IMR-90 (cell line): ENCODE measurements around the gene KCNG3. TPM values are rescaled to one million over a fixed set of nuclear protein-coding genes. Genes with fewer than 3 reads are reported as not detected.

ENCODE experiments used
- ATAC-seq: fragments of 200-7000 bp; cut with Tn5 transposase; 2 replicates; pipeline ENCODE4 v1.9.1; 2020; ENCODE audit warnings: low read depth, mild to moderate bottlenecking, moderate library complexity
- BruUV-seq: library from RNA; stranded (reverse); fragments of 400-500 nt; replicated peaks from 2 replicates; lab custom pipeline; 2021; lab: Mats Ljungman, UMichigan
- CTCF ChIA-PET: fragments of 300-600 bp; formaldehyde crosslinking; extraction: SDS; loops from one replicate; lab custom pipeline; 2021; ENCODE audit warnings: antibody characterized with exemption; lab: Yijun Ruan, JAX
- POLR2A ChIA-PET: fragments of 300-600 bp; sonication (Branson Sonifier 250); formaldehyde crosslinking; loops from one replicate; lab custom pipeline; 2022; ENCODE audit warnings: antibody characterized with exemption; ENCODE audit not compliant: unreplicated experiment; lab: Charles Lee
- DNase-seq: peaks from one replicate; pipeline ENCODE4 v3.0.0; 2013
- H2AFZ ChIP-seq: replicated peaks from 2 replicates; pipeline ENCODE3; 2013; ENCODE audit warnings: low read length, mild to moderate bottlenecking; ENCODE audit not compliant: poor library complexity
- H2AK5ac ChIP-seq: 2 replicates; pipeline ENCODE4 v1.6.1; 2013; ENCODE audit warnings: low read depth, low read length, inconsistent platforms
- H2AK9ac ChIP-seq: replicated peaks from 2 replicates; pipeline ENCODE3; 2013; ENCODE audit warnings: mild to moderate bottlenecking, low read depth, low read length, moderate library complexity; ENCODE audit not compliant: poor library complexity
- H2BK120ac ChIP-seq: 2 replicates; pipeline ENCODE4 v1.6.1; 2013; ENCODE audit warnings: low read depth, low read length, inconsistent platforms
- H2BK15ac ChIP-seq: 3 replicates; pipeline ENCODE4 v1.6.1; 2013; ENCODE audit warnings: low read depth, low read length, inconsistent platforms
- H2BK20ac ChIP-seq: 2 replicates; pipeline ENCODE4 v1.6.1; 2013; ENCODE audit warnings: low read depth, mild to moderate bottlenecking, inconsistent platforms, low read length, moderate library complexity
- H2BK5ac ChIP-seq: 2 replicates; pipeline ENCODE4 v1.6.1; 2013; ENCODE audit warnings: mild to moderate bottlenecking, low read depth, low read length, inconsistent platforms; ENCODE audit not compliant: poor library complexity, severe bottlenecking
- H3K14ac ChIP-seq: replicated peaks from 2 replicates; pipeline ENCODE4 v1.6.1; 2013; ENCODE audit warnings: low read depth, low read length, inconsistent platforms
- H3K18ac ChIP-seq: 2 replicates; pipeline ENCODE4 v1.6.1; 2013; ENCODE audit warnings: low read depth, low read length, control low read depth
- H3K23ac ChIP-seq: 2 replicates; pipeline ENCODE4 v1.6.1; 2013; ENCODE audit warnings: low read depth, low read length, inconsistent platforms
- H3K27ac ChIP-seq: 2 replicates; pipeline ENCODE4 v1.5.1; 2013; ENCODE audit warnings: mild to moderate bottlenecking, control low read depth, low read length; ENCODE audit not compliant: insufficient read depth
- H3K27me3 ChIP-seq: 2 replicates; pipeline ENCODE4 v1.6.1; 2013; ENCODE audit warnings: low read length; ENCODE audit not compliant: control insufficient read depth, insufficient read depth
- H3K36me3 ChIP-seq: 2 replicates; pipeline ENCODE4 v1.6.1; 2013; ENCODE audit warnings: low read length, mixed read lengths; ENCODE audit not compliant: control insufficient read depth, insufficient read depth
- H3K4ac ChIP-seq: 2 replicates; pipeline ENCODE4 v1.6.1; 2013; ENCODE audit warnings: low read depth, low read length, inconsistent platforms
- H3K4me1 ChIP-seq: 2 replicates; pipeline ENCODE4 v1.6.1; 2013; ENCODE audit warnings: low read length, mixed read lengths; ENCODE audit not compliant: control insufficient read depth, insufficient read depth
- H3K4me2 ChIP-seq: 2 replicates; pipeline ENCODE4 v1.6.1; 2013; ENCODE audit warnings: low read depth, mild to moderate bottlenecking, control low read depth, low read length, moderate library complexity
- H3K4me3 ChIP-seq: 2 replicates; pipeline ENCODE4 v1.5.1; 2013; ENCODE audit warnings: low read depth, mild to moderate bottlenecking, control low read depth, low read length, moderate library complexity; ENCODE audit not compliant: insufficient read depth
- H3K56ac ChIP-seq: 2 replicates; pipeline ENCODE4 v1.6.1; 2013; ENCODE audit warnings: low read length, inconsistent platforms; ENCODE audit not compliant: insufficient read depth; ENCODE audit errors: extremely low read depth
- H3K79me1 ChIP-seq, 2 experiments: 2 replicates each; pipeline ENCODE4 v1.6.1; 2013; ENCODE audit warnings: low read length in 2 of 2, inconsistent platforms in 1 of 2, low read depth in 1 of 2
- H3K9ac ChIP-seq: 2 replicates; pipeline ENCODE4 v1.6.1; 2013; ENCODE audit warnings: low read depth, low read length, control low read depth
- H3K9me1 ChIP-seq: 2 replicates; pipeline ENCODE4 v1.6.1; 2013; ENCODE audit warnings: low read length, inconsistent platforms; ENCODE audit not compliant: insufficient read depth
- H3K9me3 ChIP-seq: 2 replicates; pipeline ENCODE4 v1.6.1; 2013; ENCODE audit warnings: low read length; ENCODE audit not compliant: control insufficient read depth, insufficient read depth
- H4K20me1 ChIP-seq: 2 replicates; pipeline ENCODE4 v1.6.1; 2013; ENCODE audit warnings: low read length, inconsistent platforms; ENCODE audit not compliant: insufficient read depth
- H4K5ac ChIP-seq: 2 replicates; pipeline ENCODE4 v1.6.1; 2013; ENCODE audit warnings: mild to moderate bottlenecking, low read depth, low read length, control low read depth
- H4K8ac ChIP-seq, 2 experiments: 2 replicates each; pipeline ENCODE4 v1.6.1; 2013; ENCODE audit warnings: low read depth in 2 of 2, low read length in 2 of 2, control low read depth in 1 of 2, inconsistent platforms in 1 of 2
- H4K91ac ChIP-seq: 2 replicates; pipeline ENCODE4 v1.6.1; 2013; ENCODE audit warnings: low read depth, low read length, inconsistent platforms; ENCODE audit not compliant: insufficient read depth
- BHLHE40 ChIP-seq: fragments of 150-350 bp; IDR thresholded peaks from 2 replicates; pipeline ENCODE4 v1.6.1; 2016; ENCODE audit warnings: mild to moderate bottlenecking, low read depth, low read length
- CEBPB ChIP-seq: IDR thresholded peaks from 2 replicates; pipeline ENCODE4 v1.6.1; 2012; ENCODE audit warnings: low read depth, low read length, improper control_type of control experiment
- CHD1 ChIP-seq: IDR thresholded peaks from 2 replicates; pipeline ENCODE4 v1.6.1; 2012; ENCODE audit warnings: low read depth, low read length, improper control_type of control experiment
- MAFK ChIP-seq: IDR thresholded peaks from 2 replicates; pipeline ENCODE4 v1.6.1; 2012; ENCODE audit warnings: low read depth, low read length, improper control_type of control experiment
- MAZ ChIP-seq: IDR thresholded peaks from 2 replicates; pipeline ENCODE4 v1.6.1; 2012; ENCODE audit warnings: low read depth, mild to moderate bottlenecking, low read length, improper control_type of control experiment, moderate library complexity, borderline replicate concordance
- NFE2L2 ChIP-seq: fragments of 150-350 bp; IDR thresholded peaks from 2 replicates; pipeline ENCODE4 v1.6.1; 2016; ENCODE audit warnings: low read depth, mild to moderate bottlenecking, low read length
- POLR2A ChIP-seq: IDR thresholded peaks from 2 replicates; pipeline ENCODE4 v1.6.1; 2012; ENCODE audit warnings: mild to moderate bottlenecking, low read depth, low read length
- RAD21 ChIP-seq: IDR thresholded peaks from 2 replicates; pipeline ENCODE4 v1.6.1; 2012; ENCODE audit warnings: low read length, improper control_type of control experiment
- RCOR1 ChIP-seq: IDR thresholded peaks from 2 replicates; pipeline ENCODE4 v1.6.1; 2012; ENCODE audit warnings: mild to moderate bottlenecking, low read length, improper control_type of control experiment; ENCODE audit not compliant: insufficient replicate concordance
- RFX5 ChIP-seq: IDR thresholded peaks from 2 replicates; pipeline ENCODE4 v1.8.0; 2012; ENCODE audit warnings: low read depth, mild to moderate bottlenecking, low read length, moderate library complexity
- SMC3 ChIP-seq: fragments of 150-350 bp; IDR thresholded peaks from 2 replicates; pipeline ENCODE4 v1.6.1; 2016; ENCODE audit warnings: low read depth, mild to moderate bottlenecking, antibody characterized with exemption, low read length, moderate library complexity
- WGBS, 2 experiments: methylation state at CpG; one replicate each; pipeline versions ENCODE4 v1.1.5 to v1.1.7; 2013; ENCODE audit warnings: missing lambda C conversion rate in 2 of 2; ENCODE audit not compliant: insufficient read length in 1 of 2; ENCODE audit errors: extremely low coverage in 2 of 2; 5-methylcytosine and 5-hydroxymethylcytosine counted together
- dilution Hi-C: fragments of 300-500 bp; cut with HindIII; formaldehyde crosslinking; loops from one replicate; pipeline ENCODE4 v1.14.3; 2018; ENCODE audit warnings: low sequenced_read_pairs; ENCODE audit not compliant: unreplicated experiment
- in situ Hi-C: fragments of 300-500 bp; cut with MboI; formaldehyde crosslinking; loops from 3 replicates; pipeline ENCODE4 v1.14.3; 2019; ENCODE audit warnings: low sequenced_read_pairs, inconsistent platforms, mixed read lengths
- intact Hi-C: fragments of 100-400 bp; cut with micrococcal nuclease; formaldehyde crosslinking; loops from 2 replicates; pipeline ENCODE4 v1.10.0; 2022
- polyA plus RNA-seq, 3 experiments: library from polyadenylated mRNA; depleted of rRNA; stranded (reverse); fragments of >200 nt; gene quantifications; 2 replicates each; pipeline ENCODE4 v1.2.3, GENCODE V29; 2012; ENCODE audit warnings: low replicate concordance in 1 of 3
- total RNA-seq: library from RNA; depleted of rRNA; stranded (reverse); fragments of >200 nt; gene quantifications from 2 replicates; pipeline ENCODE4 v1.2.3, GENCODE V29; 2012
- TF ChIP-seq, protein P1 (sequence below): conservative IDR thresholded peaks from 2 replicates; pipeline ENCODE4 v1.5.1; 2012; ENCODE audit warnings: mild to moderate bottlenecking, low read depth, low read length, improper control_type of control experiment
- TF ChIP-seq, protein P2 (sequence below): fragments of 150-350 bp; IDR thresholded peaks from 2 replicates; pipeline ENCODE4 v1.6.1; 2017; ENCODE audit warnings: mild to moderate bottlenecking, antibody characterized with exemption, low read length, low read depth

The KCNG3 gene
- total and polyA plus RNA-seq, 2 of the 4 experiments (the other 2 are of a cell fraction) = under 0.01 TPM; not detected in 1

- no peaks in the 10 kb centered on the region for H3K79me1 ChIP-seq
- H3K27ac ChIP-seq = no peak overlapping the region
- WGBS, 2 experiments = no CpG with 5 or more reads among the region's 6 CpGs
- no peak overlapping the region for H3K18ac ChIP-seq
- H3K4me3 ChIP-seq = no peak overlapping the region
- H3K4me2 ChIP-seq = no peak overlapping the region
- ChIA-PET POLR2A (no interaction called here), CTCF (interaction anchor here (0.5 to 0.7 kb wide), 3 partner anchors 13 to 250 kb away, joined by 3 to 6 read pairs (median 6); no protein-coding TSS in a partner anchor)
- H3K9me3 ChIP-seq = no peaks in the 10 kb centered on the region
- H4K91ac ChIP-seq = no peak overlapping the region
- no peaks in the 10 kb centered on the region for H3K9me1 ChIP-seq
- no peak overlapping the region for H2AK5ac ChIP-seq
- no peak overlapping the region for H4K5ac ChIP-seq
- H3K14ac ChIP-seq = no peak overlapping the region
- H2BK20ac ChIP-seq = no peak overlapping the region
- DNase-seq = no peak
- H2BK5ac ChIP-seq = no peak overlapping the region
- H3K27me3 ChIP-seq = peaks cover 23% of the 10 kb centered on the region
- H3K4ac ChIP-seq = no peak overlapping the region
- no peak overlapping the region for H2BK15ac ChIP-seq
- no peak overlapping the region for H2AK9ac ChIP-seq
- H3K23ac ChIP-seq = no peak overlapping the region
- H3K4me1 ChIP-seq = no peaks in the 10 kb centered on the region
- H3K56ac ChIP-seq = no peak overlapping the region
- no peak overlapping the region for H4K8ac ChIP-seq
- in situ Hi-C loops (no loop called here), intact Hi-C loops (no loop called here), dilution Hi-C loops (no loop called here)
- H4K20me1 ChIP-seq = no peaks in the 10 kb centered on the region
- no peaks in the 10 kb centered on the region for H3K36me3 ChIP-seq
- H2AFZ ChIP-seq = no peak overlapping the region
- no peak overlapping the region for H2BK120ac ChIP-seq
- H3K9ac ChIP-seq = no peak overlapping the region
- no peak for ATAC-seq
- TF ChIP-seq RAD21 (no peak), CHD1 (no peak), CEBPB (no peak), POLR2A (no peak), BHLHE40 (no peak), RCOR1 (no peak), RFX5 (no peak), MAZ (no peak), NFE2L2 (no peak), MAFK (no peak), SMC3 (no peak)
- TF ChIP-seq, protein P1, sequence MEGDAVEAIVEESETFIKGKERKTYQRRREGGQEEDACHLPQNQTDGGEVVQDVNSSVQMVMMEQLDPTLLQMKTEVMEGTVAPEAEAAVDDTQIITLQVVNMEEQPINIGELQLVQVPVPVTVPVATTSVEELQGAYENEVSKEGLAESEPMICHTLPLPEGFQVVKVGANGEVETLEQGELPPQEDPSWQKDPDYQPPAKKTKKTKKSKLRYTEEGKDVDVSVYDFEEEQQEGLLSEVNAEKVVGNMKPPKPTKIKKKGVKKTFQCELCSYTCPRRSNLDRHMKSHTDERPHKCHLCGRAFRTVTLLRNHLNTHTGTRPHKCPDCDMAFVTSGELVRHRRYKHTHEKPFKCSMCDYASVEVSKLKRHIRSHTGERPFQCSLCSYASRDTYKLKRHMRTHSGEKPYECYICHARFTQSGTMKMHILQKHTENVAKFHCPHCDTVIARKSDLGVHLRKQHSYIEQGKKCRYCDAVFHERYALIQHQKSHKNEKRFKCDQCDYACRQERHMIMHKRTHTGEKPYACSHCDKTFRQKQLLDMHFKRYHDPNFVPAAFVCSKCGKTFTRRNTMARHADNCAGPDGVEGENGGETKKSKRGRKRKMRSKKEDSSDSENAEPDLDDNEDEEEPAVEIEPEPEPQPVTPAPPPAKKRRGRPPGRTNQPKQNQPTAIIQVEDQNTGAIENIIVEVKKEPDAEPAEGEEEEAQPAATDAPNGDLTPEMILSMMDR = no peak
- TF ChIP-seq, protein P2, sequence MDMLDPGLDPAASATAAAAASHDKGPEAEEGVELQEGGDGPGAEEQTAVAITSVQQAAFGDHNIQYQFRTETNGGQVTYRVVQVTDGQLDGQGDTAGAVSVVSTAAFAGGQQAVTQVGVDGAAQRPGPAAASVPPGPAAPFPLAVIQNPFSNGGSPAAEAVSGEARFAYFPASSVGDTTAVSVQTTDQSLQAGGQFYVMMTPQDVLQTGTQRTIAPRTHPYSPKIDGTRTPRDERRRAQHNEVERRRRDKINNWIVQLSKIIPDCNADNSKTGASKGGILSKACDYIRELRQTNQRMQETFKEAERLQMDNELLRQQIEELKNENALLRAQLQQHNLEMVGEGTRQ = no peak
- BruUV-seq = no TSS peak
Measured at GRCh38 chr2:42457011-42457410, 36.8 kb downstream of the KCNG3 start.
